Activated naive CD8-positive, alpha-beta T cell treated with anti-CD3 and anti-CD28 coated beads, Interleukin-2, amount 50 U/mL, for 24 hours (primary cell): ENCODE results near the gene VASN.

Experiments used
- ATAC-seq: fragments of 150-1000 bp; cut with Tn5 transposase; one replicate; pipeline ENCODE4 v1.10.0; 2021
- DNase-seq: peaks from one replicate; pipeline ENCODE4 v3.0.0; 2021
- H3K27ac Mint-ChIP-seq: one replicate; pipeline ENCODE4 v1.8.0; 2021; ENCODE audit warnings: mild to moderate bottlenecking, mixed read lengths
- H3K27me3 Mint-ChIP-seq: one replicate; pipeline ENCODE4 v1.8.0; 2021; ENCODE audit warnings: mixed read lengths
- H3K36me3 Mint-ChIP-seq: one replicate; pipeline ENCODE4 v1.8.0; 2021; ENCODE audit warnings: low read depth, mixed read lengths
- H3K4me1 Mint-ChIP-seq: one replicate; pipeline ENCODE4 v1.8.0; 2021; ENCODE audit warnings: mixed read lengths
- H3K4me3 Mint-ChIP-seq: one replicate; pipeline ENCODE4 v1.8.0; 2021; ENCODE audit warnings: mild to moderate bottlenecking, moderate library complexity, mixed read lengths
- H3K9me3 Mint-ChIP-seq: one replicate; pipeline ENCODE4 v1.8.0; 2021; ENCODE audit warnings: mixed read lengths

The VASN gene

GRCh38 chr16:4369007-4369733, 2.5 kb upstream of the VASN start:
- Mint-ChIP-seq H3K27ac (no peak overlapping the region), H3K27me3 (no peaks in the 10 kb centered on the region), H3K36me3 (no peaks in the 10 kb centered on the region), H3K4me1 (peaks cover 7% of the 10 kb centered on the region), H3K4me3 (no peak overlapping the region), H3K9me3 (no peaks in the 10 kb centered on the region)
- DNase-seq (no peak), ATAC-seq (no peak)

DNA sequence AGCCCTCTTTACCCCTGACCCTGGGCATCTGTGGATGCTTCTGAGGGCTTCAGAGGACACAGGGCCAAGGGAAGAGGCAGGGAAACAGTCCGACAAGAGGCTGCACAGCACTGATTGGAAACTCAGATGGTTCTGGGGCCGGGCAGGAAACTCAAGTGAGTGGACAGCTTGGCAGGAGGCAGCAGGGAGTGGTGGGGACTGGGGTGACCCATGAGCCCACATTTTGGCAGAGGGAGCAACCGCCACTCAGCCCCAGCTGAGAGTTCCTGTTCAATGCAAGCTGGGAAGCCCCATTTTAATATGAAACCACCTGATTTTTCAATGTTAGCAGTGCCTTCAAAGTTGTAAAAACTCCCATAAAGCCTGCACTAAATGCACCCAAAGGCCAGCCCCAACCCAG, 1.5 kb upstream of the VASN start:
- no peak overlapping the region for H3K27ac Mint-ChIP-seq
- no peak overlapping the region for H3K4me3 Mint-ChIP-seq
- H3K36me3 Mint-ChIP-seq = no peaks in the 10 kb centered on the region
- no peaks in the 10 kb centered on the region for H3K9me3 Mint-ChIP-seq
- ATAC-seq (no peak), DNase-seq (no peak)
- peaks cover 7% of the 10 kb centered on the region for H3K4me1 Mint-ChIP-seq
- H3K27me3 Mint-ChIP-seq = no peaks in the 10 kb centered on the region

DNA sequence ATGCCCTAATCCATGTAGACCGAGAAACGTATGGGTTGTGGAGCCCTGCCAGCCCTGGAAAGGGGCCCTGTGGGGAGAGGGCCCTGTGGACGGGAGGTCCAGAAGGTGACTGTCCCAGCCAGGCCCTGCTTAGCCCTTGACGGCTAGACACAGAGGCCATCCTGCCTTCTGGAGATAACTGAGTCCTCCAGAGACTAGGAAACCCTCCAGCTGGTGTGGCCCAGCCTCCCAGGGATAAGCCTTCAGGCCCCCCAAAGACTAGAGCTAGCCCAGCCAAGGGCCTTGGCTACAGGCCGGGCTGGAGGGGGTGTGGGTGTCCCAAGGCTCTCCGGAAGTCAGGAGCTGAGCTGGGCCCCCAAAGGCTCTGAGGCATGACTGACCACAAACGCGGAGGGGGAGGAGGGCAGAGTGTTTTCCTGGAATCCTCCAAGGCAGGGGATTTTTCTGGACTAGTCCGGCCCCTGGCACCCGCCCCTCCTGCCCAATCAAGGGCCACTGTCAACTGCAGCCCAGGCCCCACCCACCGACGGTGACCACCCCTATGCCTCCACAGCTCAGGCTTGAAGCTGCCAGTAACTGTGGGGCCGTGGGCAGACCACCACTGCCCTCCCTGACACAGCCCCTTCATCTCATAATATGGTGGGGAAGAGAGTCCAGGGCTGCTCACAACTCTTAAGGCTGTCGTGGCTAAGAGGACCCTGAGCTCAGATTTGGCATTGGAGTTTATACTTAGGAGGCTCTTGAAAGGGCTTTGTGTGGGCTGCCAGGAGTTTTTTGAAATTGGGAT, 885 bp upstream of the VASN start:
- Mint-ChIP-seq H3K9me3 (no peaks in the 10 kb centered on the region), H3K4me1 (peaks cover 7% of the 10 kb centered on the region), H3K36me3 (no peaks in the 10 kb centered on the region), H3K27ac (no peak overlapping the region), H3K4me3 (no peak overlapping the region), H3K27me3 (no peaks in the 10 kb centered on the region)
- no peak for ATAC-seq
- DNase-seq = no peak

DNA sequence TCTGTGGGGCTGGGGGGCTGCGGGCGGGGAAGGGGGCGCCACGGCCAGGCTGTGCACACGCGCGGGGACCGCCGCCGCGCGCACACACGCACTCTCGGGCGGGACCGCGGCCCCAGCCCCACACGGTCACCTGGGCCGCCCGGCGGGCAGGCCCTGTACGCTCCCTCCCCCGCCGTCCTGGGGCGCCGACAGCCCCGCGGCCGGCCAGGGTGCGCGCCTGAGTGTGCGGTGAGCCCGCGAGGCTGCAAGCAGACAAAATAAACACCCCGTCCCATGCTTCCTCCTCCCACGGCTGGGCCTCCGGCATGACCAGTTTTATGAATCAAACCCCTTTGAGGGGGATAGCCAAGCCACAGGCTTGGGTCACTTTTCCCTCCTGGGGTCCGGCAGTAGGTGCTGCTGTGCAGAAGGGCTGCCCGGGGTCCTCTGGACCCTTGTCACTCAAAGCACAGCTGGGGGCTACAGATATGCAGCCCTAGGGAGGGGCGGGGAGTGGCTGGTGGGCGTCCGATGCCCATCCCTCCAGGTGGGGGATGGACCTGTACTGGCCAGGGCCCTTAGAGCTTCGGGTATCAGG, 441 bp downstream of the VASN start:
- Mint-ChIP-seq H3K9me3 (no peaks in the 10 kb centered on the region), H3K36me3 (no peaks in the 10 kb centered on the region), H3K27me3 (no peaks in the 10 kb centered on the region), H3K27ac (no peak overlapping the region), H3K4me1 (peaks cover 7% of the 10 kb centered on the region), H3K4me3 (peak overlapping the region; percentile 71)
- ATAC-seq (peak; percentile 45), DNase-seq (peak; percentile 22)

DNA sequence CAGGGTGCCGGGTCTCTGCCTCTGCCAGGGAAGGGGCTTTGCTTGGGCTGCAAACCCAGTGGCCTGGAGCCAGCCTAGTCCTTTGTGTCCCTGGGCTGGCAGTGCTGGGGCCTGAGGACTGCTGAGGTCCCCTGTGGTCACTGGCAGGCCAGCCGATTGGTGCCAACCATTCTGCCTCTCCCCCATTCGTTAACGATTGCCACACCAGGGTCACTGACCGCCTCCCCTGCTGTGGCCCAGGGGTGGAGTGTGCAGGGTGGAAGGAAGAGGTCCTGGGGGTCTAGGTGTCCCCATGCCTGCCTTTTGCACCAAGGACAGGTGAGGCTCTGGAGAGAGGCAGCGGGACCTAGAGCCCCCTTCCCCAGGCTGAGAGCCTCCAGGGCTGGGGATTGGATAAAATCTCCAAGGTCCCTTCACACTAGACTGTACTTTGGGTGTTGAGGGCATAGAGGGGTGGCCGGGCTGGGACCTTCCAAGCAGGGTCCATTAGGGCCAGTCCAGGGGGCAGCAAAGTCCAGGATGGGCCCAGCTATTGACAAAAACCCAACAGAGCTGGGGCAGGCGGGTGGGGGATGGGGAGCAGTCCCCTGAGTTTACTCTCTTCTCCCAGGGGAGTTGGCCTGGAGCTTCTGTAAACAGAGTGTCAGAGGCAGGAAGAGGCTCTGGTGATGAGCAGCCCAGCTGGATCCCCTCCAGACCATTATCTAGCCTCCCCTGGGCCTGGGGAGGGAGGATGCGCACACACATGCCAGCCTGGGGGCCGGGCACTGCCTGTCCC, 1.1 kb downstream of the VASN start:
- no peak for ATAC-seq
- no peaks in the 10 kb centered on the region for H3K36me3 Mint-ChIP-seq
- no peaks in the 10 kb centered on the region for H3K9me3 Mint-ChIP-seq
- H3K4me3 Mint-ChIP-seq = peak overlapping the region; percentile 71
- no peak overlapping the region for H3K27ac Mint-ChIP-seq
- H3K27me3 Mint-ChIP-seq = no peaks in the 10 kb centered on the region
- no peak for DNase-seq
- peaks cover 7% of the 10 kb centered on the region for H3K4me1 Mint-ChIP-seq

- Mint-ChIP-seq H3K4me1 (peaks cover 7% of the 10 kb centered on the region), H3K4me3 (no peak overlapping the region), H3K27ac (no peak overlapping the region), H3K9me3 (no peaks in the 10 kb centered on the region), H3K36me3 (no peaks in the 10 kb centered on the region), H3K27me3 (no peaks in the 10 kb centered on the region)
- DNase-seq (no peak), ATAC-seq (no peak)
These were observed 1.8 kb downstream of the VASN start for GRCh38 chr16:4373356-4373908.

DNA sequence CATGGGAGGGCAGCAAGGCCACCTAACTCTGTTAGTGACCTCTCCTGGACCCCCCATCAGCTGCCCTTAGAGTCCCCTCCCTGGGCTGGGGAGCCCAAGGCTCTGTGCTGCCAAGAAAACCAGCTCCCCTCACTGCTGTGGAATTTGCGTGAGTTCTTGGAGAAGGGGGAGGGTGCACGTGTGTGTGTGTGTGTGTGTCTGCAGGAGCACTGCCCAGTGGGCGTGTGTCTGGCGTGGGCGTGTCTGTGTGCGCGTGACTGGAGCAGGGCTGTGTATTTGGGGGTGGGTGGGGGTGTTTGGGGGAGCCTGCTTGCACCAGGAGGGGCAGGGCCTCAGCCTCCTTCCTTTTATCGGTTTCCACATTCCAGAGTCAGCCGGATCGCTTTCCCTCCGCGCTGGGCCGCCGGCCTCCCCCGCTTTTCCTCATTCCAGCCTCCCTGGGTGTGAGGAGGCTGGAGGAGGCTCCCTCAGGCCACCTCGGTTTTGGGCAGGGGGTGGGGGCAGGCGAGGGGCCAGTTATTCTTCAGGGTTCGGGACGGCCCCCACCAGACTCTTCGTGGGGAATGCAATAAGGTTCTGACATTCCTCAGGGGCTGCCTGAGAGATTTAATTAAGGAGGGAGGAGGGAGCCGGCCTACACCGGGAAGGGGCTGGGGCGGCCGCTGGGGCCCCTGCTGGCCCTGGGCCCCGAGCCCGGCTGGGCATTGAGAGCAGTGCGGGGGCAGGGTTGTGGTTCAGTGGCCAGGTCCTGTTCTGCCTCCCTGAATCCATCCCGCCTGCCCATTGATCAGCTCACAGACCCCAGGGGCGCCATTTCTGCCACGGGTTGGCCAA, 2.5 kb downstream of the VASN start:
- DNase-seq (no peak), ATAC-seq (no peak)
- Mint-ChIP-seq H3K27ac (no peak overlapping the region), H3K4me3 (no peak overlapping the region), H3K27me3 (no peaks in the 10 kb centered on the region), H3K9me3 (no peaks in the 10 kb centered on the region), H3K36me3 (no peaks in the 10 kb centered on the region), H3K4me1 (peaks cover 7% of the 10 kb centered on the region)

DNA sequence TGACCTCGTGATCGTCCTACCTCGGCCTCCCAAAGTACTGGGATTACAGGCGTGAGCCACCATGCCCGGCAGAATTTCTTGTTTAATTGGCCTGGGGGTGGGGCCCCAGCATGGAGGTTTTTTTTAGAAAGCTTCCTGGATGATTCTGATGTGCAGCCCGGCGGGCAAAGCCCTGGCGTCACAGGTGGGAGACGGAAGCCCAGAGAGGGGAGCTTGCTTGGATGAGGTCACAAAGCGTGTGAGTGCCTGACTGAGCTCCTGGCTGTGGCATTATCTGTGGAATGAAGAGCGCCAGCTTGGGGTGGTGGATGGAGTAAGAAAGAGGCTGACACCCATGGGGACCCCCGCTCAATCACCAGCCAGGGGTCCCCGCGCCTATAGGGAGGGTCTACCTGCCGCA, 4.1 kb downstream of the VASN start:
- ATAC-seq (no peak), DNase-seq (no peak)
- Mint-ChIP-seq H3K9me3 (no peaks in the 10 kb centered on the region), H3K27ac (no peak overlapping the region), H3K4me1 (peaks cover 7% of the 10 kb centered on the region), H3K36me3 (no peaks in the 10 kb centered on the region), H3K27me3 (no peaks in the 10 kb centered on the region), H3K4me3 (no peak overlapping the region)

DNA sequence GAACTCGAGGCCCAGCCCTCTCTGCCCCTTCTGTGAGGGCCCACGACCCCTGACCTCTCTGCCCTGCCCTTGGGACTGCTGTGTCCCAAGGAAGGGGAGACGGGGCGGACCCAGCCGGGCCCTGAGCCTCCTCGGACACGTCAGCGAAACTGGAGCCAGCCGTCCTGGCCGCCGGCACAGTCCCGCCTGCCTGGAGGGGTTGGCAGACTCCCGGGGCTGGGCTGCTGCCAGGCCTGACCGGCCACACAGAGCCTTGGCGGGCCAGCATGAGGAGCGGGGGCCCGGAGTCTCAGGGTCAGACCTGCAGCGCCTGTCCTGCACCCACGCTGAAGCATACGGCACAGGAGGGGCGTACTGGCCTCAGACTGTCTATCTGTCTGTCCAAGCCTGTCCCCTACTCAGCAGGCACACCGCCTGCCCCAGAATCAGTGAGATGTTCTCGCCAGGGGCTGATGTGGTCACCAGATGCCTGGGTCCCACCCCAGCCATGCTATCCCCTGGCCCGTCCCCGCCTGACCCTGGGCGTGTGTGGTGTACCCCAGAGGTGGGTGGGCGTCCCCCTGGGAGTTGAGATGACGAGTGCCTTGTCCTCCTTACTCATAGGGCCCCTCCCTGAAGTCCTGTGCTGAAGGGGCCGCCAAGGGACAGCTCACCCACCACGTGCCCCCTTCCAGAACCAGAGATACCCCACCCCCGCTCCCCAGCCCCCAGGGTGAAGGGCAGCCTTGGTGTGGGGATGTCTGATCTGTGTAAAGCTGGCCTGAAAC, 4.7 kb downstream of the VASN start:
- Mint-ChIP-seq H3K4me1 (peaks cover 7% of the 10 kb centered on the region), H3K36me3 (no peaks in the 10 kb centered on the region), H3K4me3 (no peak overlapping the region)

GRCh38 chr16:4376893-4377572, 5.4 kb downstream of the VASN start:
- ATAC-seq = no peak
- H3K4me3 Mint-ChIP-seq = no peak overlapping the region

More for the DNA sequence above, 4.7 kb downstream of the VASN start:
- DNase-seq = no peak
- Mint-ChIP-seq H3K9me3 (no peaks in the 10 kb centered on the region), H3K27me3 (no peaks in the 10 kb centered on the region), H3K27ac (no peak overlapping the region)
- no peak for ATAC-seq

GRCh38 chr16:4377573-4378154, 6.0 kb downstream of the VASN start:
- no peak for ATAC-seq
- no peaks in the 10 kb centered on the region for H3K9me3 Mint-ChIP-seq
- no peaks in the 10 kb centered on the region for H3K36me3 Mint-ChIP-seq
- peaks cover 4% of the 10 kb centered on the region for H3K4me1 Mint-ChIP-seq
- no peak for DNase-seq
- H3K27ac Mint-ChIP-seq = no peak overlapping the region
- no peak overlapping the region for H3K4me3 Mint-ChIP-seq
- no peaks in the 10 kb centered on the region for H3K27me3 Mint-ChIP-seq

More at GRCh38 chr16:4376893-4377572, 5.4 kb downstream of the VASN start:
- Mint-ChIP-seq H3K27ac (no peak overlapping the region), H3K4me1 (peaks cover 7% of the 10 kb centered on the region), H3K36me3 (no peaks in the 10 kb centered on the region), H3K27me3 (no peaks in the 10 kb centered on the region), H3K9me3 (no peaks in the 10 kb centered on the region)
- DNase-seq = no peak

GRCh38 chr16:4378161-4378666, 6.6 kb downstream of the VASN start:
- H3K27me3 Mint-ChIP-seq = no peaks in the 10 kb centered on the region
- ATAC-seq = no peak
- H3K9me3 Mint-ChIP-seq = no peaks in the 10 kb centered on the region
- no peaks in the 10 kb centered on the region for H3K36me3 Mint-ChIP-seq
- DNase-seq = no peak
- no peaks in the 10 kb centered on the region for H3K4me1 Mint-ChIP-seq
- no peak overlapping the region for H3K4me3 Mint-ChIP-seq
- no peak overlapping the region for H3K27ac Mint-ChIP-seq
